ENCODE measurements around the gene PKD2L1. TPM values are rescaled to one million over a fixed set of nuclear protein-coding genes. Genes with fewer than 3 reads are reported as not detected.

PKD2L1 gene
- total and polyA plus RNA-seq, 10 donors = 2.2 to 8.7 (median 3.9) TPM; not detected in 1

GRCh38 chr10:100334762-100335161 lies 4.7 kb upstream of the PKD2L1 start:
- no peak for DNase-seq
- WGBS, 5 donors = 76 to 91% (median 82%) methylated on average over 9 of the region's 9 CpGs

GRCh38 chr10:100333661-100334440 lies 3.8 kb upstream of the PKD2L1 start:
- no peak for DNase-seq
- Histone ChIP-seq H3K9me3 (no peaks in the 10 kb centered on the region), H3K27me3 (replicated peaks in 1 of 7) (peaks cover 0 to 21% (median 0%) of the 10 kb centered on the region in 7 donors), H3K4me3 (no peak overlapping the region), H3K36me3 (no peaks in the 10 kb centered on the region), H3K4me1 (peaks cover under 1 to 7% (median 6%) of the 10 kb centered on the region in 6 donors), H3K27ac (no peak overlapping the region)
- TF ChIP-seq CTCF (IDR thresholded peaks at IDR 0.05 in 8 of 11, conservative IDR thresholded peaks at IDR 0.05 in 3 of 11) (no peak), POLR2A (IDR thresholded peaks at IDR 0.05) (no peak), POLR2AphosphoS5 (IDR thresholded peaks at IDR 0.05) (no peak)
- WGBS, 5 donors = 75 to 89% (median 80%) methylated on average over 2 of the region's 2 CpGs
- intact Hi-C loops (cut with DNase I; ENCODE audit: low total_unique reads) = no loop called here

More at GRCh38 chr10:100334762-100335161, 4.7 kb upstream of the PKD2L1 start:
- H3K27ac ChIP-seq = no peak overlapping the region
- no peaks in the 10 kb centered on the region for H3K9me3 ChIP-seq
- no peaks in the 10 kb centered on the region for H3K36me3 ChIP-seq
- peaks cover 5 to 16% (median 14%) of the 10 kb centered on the region in 6 donors for H3K4me1 ChIP-seq
- H3K4me3 ChIP-seq = no peak overlapping the region
- intact Hi-C loops (cut with DNase I; ENCODE audit: low total_unique reads) = no loop called here
- H3K27me3 ChIP-seq (replicated peaks in 1 of 7) = peaks cover 0 to 20% (median 0%) of the 10 kb centered on the region in 7 donors
- TF ChIP-seq POLR2A (IDR thresholded peaks at IDR 0.05) = no peak
- no peak for TF ChIP-seq CTCF (IDR thresholded peaks at IDR 0.05 in 8 of 11, conservative IDR thresholded peaks at IDR 0.05 in 3 of 11)
- TF ChIP-seq POLR2AphosphoS5 (IDR thresholded peaks at IDR 0.05) = no peak

GRCh38 chr10:100333106-100333505 lies 3.1 kb upstream of the PKD2L1 start:
- TF ChIP-seq POLR2A (IDR thresholded peaks at IDR 0.05) (no peak), CTCF (IDR thresholded peaks at IDR 0.05 in 8 of 11, conservative IDR thresholded peaks at IDR 0.05 in 3 of 11) (no peak), POLR2AphosphoS5 (IDR thresholded peaks at IDR 0.05) (no peak)
- Histone ChIP-seq H3K27me3 (replicated peaks in 1 of 7) (peaks cover 0 to 21% (median 0%) of the 10 kb centered on the region in 7 donors), H3K9me3 (no peaks in the 10 kb centered on the region), H3K36me3 (no peaks in the 10 kb centered on the region), H3K4me1 (no peaks in the 10 kb centered on the region), H3K4me3 (no peak overlapping the region), H3K27ac (no peak overlapping the region)
- no peak for DNase-seq
- 54 to 68% (median 59%) methylated on average over 4 of the region's 4 CpGs for WGBS, 5 donors
- intact Hi-C loops (cut with DNase I; ENCODE audit: low total_unique reads) = no loop called here

- TF ChIP-seq CTCF (IDR thresholded peaks at IDR 0.05 in 8 of 11, conservative IDR thresholded peaks at IDR 0.05 in 3 of 11) (no peak), POLR2AphosphoS5 (IDR thresholded peaks at IDR 0.05) (no peak), POLR2A (IDR thresholded peaks at IDR 0.05) (no peak)
Measured at GRCh38 chr10:100328198-100328597, 1.8 kb downstream of the PKD2L1 start.

More at GRCh38 chr10:100328198-100328597, 1.8 kb downstream of the PKD2L1 start:
- 68 to 78% (median 72%) methylated on average over 5 of the region's 5 CpGs for WGBS, 5 donors
- Histone ChIP-seq H3K27ac (no peak overlapping the region), H3K9me3 (no peaks in the 10 kb centered on the region), H3K27me3 (replicated peaks in 1 of 7) (peaks cover 0 to 21% (median 0%) of the 10 kb centered on the region in 7 donors), H3K4me3 (no peak overlapping the region), H3K4me1 (peaks cover 0 to 20% (median 9%) of the 10 kb centered on the region in 6 donors), H3K36me3 (no peaks in the 10 kb centered on the region)
- no peak for DNase-seq
- intact Hi-C loops (cut with DNase I; ENCODE audit: low total_unique reads) = no loop called here

Data from spleen (tissue), 11 donors.